ENCODE results near the gene PNPLA2. TPM values are rescaled to one million over a fixed set of nuclear protein-coding genes. Genes with fewer than 3 reads are reported as not detected.

Gene PNPLA2
- total and polyA plus RNA-seq, 10 of the 15 experiments (the other 5 are each of a cell fraction or from before 2014, with no cell fraction given), result 0.19 to 34.0 (median 8.1) TPM

- no peak overlapping the region for H2AFZ ChIP-seq (ENCODE audit: control insufficient read depth, low read depth, low read length)
- ChIA-PET SMC1A (ENCODE audit: uncharacterized antibody, unreplicated experiment) (no interaction called here), CTCF (no interaction called here), RAD21 (ENCODE audit: unreplicated experiment) (no interaction called here), POLR2A (no interaction called here)
- DNase-seq (ENCODE audit: low read depth, low spot score) (no peak), FAIRE-seq (no peak), ATAC-seq (no peak)
- no TSS peak for BruUV-seq (replicated peaks)
- WGBS (ENCODE audit: insufficient coverage, insufficient replicate concordance, low lambda C conversion rate, missing lambda C conversion rate), result 32% methylated on average over 21 of the region's 21 CpGs
- in situ Hi-C loops (cut with MboI) (no loop called here), intact Hi-C loops (cut with micrococcal nuclease; ENCODE audit: unreplicated experiment) (no loop called here)
- H3K36me3 ChIP-seq (ENCODE audit: control insufficient read depth in 2 of 2, insufficient read depth in 2 of 2, low read length in 1 of 2), result no peaks in the 10 kb centered on the region
- H3K9me3 ChIP-seq (replicated peaks; ENCODE audit: control insufficient read depth, insufficient read depth, low read length), result no peaks in the 10 kb centered on the region
- no peaks in the 10 kb centered on the region for H4K20me1 ChIP-seq (ENCODE audit: control insufficient read depth, insufficient read depth)
- H3K79me2 ChIP-seq (ENCODE audit: control insufficient read depth, insufficient read depth, low read length), result no peaks in the 10 kb centered on the region
- H3K4me2 ChIP-seq (ENCODE audit: control insufficient read depth, insufficient read depth), result no peak overlapping the region
- H3K27me3 ChIP-seq (replicated peaks in 1 of 2; ENCODE audit: control insufficient read depth in 2 of 2, insufficient read depth in 2 of 2, low read length in 1 of 2), result no peaks in the 10 kb centered on the region
- H3K4me3 ChIP-seq, result no peak overlapping the region
- H3K27ac ChIP-seq (ENCODE audit: control insufficient read depth, insufficient read depth), result no peak overlapping the region
- TF ChIP-seq EED (IDR thresholded peaks at IDR 0.05; ENCODE audit: low read depth) (no peak), HDAC6 (IDR thresholded peaks at IDR 0.05; ENCODE audit: unreplicated experiment) (no peak), PRDM15 (CRISPR knock-in tag; IDR thresholded peaks at IDR 0.05) (no peak), REST (IDR thresholded peaks at IDR 0.05; ENCODE audit: low read depth, low read length) (no peak), CHD1 (IDR thresholded peaks at IDR 0.05; ENCODE audit: low read depth, low read length) (no peak), POLR2AphosphoS2 (IDR thresholded peaks at IDR 0.05; ENCODE audit: low read depth, low read length) (no peak), SREBF2 (IDR thresholded peaks at IDR 0.05; ENCODE audit: low read length) (no peak), E2F4 (IDR thresholded peaks at IDR 0.05; ENCODE audit: low read depth, low read length) (no peak), BCL11A (IDR thresholded peaks at IDR 0.05; ENCODE audit: low read depth, low read length) (no peak)
- H3K9ac ChIP-seq (ENCODE audit: control insufficient read depth, insufficient read depth, low read length), result no peak overlapping the region
- H3K4me1 ChIP-seq (ENCODE audit: control insufficient read depth, insufficient read depth, low read length), result no peaks in the 10 kb centered on the region
Measured at GRCh38 chr11:860234-861104, 41.8 kb downstream of the PNPLA2 start.

All from GM12878 (cell line).